GM19455 (cell line): Measurements from ENCODE around the gene FAM20C.

Experiments used
- ATAC-seq: cut with Tn5 transposase; IDR thresholded peaks from one replicate; pipeline ENCODE4 v1.9.1; 2021; ENCODE audit not compliant: unreplicated experiment

Gene FAM20C

DNA sequence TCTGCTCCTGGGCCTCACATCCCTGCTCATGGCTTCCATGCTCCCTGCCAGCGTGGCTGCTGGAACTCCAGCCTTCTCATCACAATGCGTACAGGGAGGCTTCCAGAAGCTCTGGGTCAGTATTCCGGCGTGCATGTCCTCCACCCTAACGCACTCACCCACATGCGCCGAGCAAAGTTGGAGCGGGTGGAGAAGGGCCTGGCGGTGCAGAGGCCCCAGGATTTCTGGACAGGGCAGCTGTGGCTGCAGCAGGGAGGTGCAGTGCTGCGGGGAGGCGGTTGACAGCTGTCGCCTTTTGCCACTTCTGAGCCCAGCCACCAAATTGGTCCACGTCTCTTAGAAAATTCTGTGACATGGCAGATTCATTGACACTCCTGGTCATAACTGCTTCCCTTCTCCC is 33.6 kb upstream of the FAM20C start:
- ATAC-seq: no peak

DNA sequence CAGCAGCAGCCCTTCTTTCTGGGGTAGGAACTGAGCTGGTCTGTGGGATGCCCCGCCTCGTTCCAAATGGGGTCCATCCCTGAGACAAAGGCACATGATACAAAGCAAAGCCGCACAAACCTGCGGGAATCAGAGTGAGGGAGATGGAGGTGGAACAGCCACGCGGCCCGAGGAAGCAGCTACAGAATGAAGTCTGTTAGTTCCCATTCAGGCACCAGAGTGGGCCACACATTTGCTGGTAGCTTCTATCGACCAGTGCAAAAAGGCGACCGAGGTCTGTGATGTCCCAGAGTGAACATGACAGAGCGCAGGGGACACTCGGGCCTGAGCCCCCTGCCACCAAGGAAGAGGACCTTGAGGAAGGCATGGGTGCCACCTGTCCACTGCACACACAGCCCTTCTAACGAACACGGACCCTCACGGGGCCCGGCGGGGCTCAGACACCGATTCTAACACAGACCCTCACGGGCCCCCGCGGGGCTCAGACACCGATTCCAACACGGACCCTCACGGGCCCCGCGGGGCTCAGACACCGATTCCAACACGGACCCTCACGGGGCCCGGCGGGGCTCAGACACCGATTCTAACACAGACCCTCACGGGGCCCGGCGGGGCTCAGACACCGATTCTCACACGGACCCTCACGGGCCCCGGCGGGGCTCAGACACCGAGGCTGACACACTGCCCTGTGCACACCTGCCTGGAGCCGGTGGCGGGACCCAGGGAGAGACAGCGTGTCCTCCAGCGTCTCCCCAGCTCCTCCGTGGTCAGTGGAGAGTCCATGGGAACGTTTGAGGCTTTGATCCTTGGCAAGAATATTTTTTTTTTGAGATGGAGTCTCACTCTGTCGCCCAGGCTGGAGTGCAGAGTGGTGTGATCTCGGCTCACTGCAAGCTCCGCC is 32.8 kb upstream of the FAM20C start:
- ATAC-seq: no peak

DNA sequence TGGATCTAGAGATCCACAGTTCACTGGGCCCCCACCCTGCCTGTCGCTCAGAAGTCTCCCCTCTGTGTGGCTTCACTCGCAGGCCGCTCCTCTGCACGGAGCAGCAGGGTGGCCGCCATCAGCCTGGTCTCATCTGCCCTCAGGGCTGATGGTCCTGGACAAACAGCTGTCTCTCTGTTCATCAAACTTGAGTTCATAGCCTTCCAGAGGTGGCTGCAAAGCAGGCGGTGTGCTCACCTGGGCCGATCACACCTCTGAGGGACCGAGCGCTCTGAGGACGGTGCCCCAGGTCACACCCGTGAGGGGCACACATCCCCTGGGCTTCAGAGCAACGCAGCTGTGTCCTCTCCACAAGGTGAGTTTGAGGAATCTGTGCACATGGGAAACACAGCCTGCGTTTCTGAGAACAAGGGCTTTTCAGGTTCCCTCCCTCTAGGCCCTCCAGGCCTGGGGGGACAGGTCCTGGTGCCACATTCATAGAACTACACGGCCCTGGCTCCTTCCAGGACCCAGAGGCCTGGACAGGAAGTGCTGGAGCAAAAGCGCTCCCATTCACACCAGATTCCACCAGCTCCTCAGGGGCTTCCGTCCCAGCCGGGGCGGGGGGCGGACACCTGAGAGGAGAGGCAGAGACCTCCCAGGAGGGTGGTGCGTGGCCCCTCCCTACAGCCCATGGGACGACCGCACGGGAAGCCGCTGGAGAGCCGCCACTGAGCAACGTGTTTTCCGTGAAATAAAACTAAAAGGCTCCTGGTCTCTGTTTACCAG is 31.2 kb upstream of the FAM20C start:
- no peak for ATAC-seq

DNA sequence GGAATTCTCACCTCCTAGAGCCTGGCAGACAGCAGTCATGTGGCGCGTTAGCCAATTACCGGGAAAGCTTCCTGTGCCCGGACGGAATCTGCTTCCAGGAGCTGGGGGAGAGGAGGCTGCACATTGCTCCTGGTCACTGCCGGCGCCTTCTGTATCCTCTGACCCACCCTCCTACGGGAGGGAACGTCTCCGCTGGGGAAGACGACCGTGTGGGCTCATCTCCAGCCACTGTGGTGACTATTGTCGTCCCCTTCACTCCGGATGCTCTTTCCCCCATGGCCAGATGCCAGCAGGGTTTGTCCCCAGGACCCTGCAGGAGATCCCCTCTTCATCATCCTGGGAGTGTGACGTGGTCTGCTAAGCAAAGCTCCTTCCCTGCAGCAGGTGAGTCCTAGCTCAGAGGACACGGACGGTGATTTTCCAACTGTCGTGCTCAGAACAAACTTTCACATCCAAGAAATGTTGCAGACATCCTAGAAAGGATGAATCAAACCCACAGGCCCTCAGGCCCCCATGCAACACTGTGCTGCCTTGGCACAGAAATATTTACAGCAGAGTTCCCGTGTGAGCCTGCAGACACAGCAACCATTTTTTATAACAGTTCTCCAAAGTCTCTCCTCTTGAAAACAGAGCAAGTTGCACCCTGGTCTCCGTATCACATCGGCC is 29.6 kb upstream of the FAM20C start:
- ATAC-seq: no peak

DNA sequence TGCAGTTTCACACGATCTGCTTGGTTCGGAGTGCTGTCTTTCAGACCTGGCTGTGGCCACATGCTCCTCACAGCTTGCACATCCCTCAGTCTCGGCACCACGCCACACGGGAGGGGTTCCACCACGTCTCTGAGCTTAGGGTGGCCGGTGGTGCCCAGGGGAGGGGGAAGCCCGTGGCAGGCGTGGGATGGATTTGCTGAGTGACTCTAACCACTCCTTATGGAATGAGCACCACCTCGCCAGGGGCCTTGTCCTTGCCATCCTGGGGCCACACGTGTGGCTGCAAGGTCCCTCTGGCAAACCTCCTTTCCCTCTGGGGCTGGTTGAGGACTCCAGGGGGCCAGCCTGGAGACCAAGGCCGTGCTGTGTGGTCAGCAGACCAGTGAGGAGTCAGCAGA is 29.1 kb upstream of the FAM20C start:
- ATAC-seq: no peak

DNA sequence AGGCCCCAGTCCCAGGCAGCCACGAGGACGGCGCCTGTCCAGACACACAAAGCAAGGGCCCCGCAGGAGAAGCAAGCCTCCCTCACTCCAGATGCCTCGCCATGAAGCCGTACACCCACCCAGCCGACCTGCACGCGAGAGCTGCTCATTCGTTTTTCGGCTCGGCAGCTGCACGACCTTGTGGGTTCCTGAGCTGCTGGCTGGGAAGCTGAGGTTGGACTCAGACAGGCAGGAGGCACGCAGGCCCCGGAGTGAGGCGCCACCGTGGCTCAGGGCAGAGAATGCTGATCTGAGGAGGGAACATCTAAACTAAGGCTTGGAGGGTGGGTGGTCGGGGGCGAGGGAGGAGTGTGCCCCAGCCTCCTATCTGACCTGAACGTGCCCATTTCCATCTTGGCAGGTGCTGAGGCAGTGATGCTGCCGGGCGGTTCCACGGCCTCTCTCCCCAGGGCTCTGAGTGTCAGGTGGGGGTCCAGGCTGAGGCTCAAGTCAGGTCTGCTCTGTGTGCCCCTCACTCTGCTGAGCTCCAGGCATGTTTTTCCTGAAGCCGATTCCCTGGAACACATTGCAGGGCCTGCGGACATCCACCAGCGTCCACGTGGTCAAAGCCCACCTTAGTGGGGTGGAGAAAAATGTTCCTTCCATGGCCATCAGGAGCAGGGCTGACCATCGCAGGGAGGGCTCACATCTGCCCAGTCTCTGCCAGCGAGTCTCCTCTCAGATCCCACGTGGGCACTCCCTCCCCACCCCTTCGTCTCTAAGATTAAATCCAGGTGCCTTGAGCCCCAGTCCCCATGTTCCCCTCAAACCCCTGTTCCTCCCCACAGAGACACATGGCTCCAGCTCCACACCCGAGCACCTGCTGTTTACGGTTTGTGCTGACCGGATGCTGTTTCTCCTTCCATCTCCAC is 28.1 kb upstream of the FAM20C start:
- ATAC-seq: no peak

DNA sequence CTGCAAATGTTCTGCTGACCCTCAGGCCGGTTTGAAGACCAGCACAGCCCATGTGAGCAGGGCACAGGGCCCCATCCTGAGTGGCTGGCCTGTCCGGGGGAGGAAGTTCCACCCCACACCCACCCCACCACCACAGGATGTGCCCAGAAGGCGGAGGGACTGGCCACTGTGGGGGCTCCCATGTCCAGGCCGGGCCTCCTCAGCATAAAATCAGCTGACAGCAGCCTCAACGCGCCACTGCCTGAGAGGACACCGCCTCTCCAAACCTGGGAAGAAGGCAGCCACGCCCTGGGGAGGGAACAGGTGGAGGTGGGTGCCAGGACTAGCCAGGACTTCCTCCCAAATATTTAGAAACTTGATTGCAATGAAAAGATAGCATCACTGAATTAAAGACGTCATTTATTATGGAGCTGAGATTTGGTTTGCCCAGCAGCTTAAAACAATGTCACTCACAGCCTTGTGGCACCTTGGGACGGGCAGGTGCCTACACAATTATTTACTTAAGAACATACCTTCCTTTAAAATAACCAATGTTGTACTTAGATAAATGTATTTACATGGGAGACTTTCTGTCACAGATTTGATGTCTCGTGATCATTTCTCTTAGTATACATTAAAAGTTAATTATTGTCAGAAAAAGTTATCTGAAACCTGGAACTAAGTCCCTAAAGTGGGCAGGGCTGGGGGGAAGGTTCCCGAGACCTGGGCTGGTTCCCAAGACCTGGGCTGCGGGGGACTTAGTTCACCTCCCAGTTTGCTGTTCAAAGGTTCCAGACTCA is 27.3 kb upstream of the FAM20C start:
- no peak for ATAC-seq

DNA sequence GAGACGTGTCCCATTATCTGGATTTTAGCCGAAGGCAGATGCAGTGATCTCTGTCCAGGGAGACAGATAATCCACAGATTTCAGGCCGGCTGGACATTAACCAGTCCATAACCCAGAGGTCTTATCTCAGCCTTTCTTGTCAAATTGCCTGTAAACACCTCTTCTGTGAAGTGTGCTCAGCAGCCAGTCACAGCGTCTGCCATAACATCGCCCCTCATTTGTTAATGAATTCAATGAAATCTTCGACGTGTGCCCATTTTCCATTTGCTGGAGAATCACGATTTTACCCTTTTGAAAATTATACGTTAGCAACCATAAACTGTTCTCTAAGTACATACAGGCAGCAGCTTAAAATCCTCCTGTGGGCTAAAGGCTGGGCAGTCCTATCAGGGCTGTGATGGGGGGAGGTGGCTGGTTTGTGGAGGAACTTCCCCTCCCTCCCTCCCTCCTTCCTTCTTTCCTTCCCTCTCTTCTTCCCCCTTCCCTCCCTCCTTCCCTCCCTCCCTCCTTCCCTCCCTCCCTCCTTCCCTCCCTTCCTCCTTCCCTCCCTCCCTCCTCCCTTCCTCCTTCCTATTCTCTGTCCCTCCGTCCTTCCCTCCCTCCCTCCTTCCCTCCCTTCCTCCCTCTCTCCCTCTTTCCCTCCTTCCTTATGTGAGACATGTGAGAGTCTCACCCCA is 26.6 kb upstream of the FAM20C start:
- no peak for ATAC-seq

DNA sequence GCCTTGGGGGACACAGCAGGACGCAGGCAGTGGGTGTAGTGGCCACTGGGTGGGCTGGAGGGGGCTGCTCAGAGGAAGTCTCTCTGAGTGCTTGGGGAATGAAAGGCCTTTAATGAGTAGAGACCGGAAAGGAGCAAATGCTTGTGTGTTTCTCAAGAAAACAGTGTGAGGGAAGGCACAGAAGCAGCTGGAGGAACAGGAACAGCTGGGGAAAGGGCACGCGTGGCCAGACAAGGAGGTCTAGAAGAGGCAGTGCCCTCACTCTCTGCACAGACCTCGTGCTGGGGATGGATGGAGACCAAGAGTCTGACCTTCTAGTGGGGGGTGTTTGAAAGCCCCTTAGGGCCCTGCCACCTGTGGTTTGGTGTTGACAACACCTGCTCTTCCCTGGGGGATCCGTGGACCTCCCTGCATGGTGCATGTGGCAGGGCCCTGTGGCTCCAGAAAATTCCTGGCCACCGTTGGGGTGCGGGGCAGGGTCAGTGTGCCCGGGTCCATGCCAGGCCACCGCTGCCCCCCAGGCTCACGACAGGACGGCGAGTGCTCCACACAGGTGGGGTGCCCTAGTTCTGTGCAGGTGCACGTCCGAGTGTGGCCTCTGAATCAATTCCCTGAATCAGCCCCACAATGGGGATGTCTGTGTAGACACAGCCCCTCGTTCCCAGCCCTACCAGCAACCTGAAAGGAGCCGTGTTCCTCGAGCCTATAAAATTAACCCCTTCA is 25.9 kb upstream of the FAM20C start:
- ATAC-seq: no peak

DNA sequence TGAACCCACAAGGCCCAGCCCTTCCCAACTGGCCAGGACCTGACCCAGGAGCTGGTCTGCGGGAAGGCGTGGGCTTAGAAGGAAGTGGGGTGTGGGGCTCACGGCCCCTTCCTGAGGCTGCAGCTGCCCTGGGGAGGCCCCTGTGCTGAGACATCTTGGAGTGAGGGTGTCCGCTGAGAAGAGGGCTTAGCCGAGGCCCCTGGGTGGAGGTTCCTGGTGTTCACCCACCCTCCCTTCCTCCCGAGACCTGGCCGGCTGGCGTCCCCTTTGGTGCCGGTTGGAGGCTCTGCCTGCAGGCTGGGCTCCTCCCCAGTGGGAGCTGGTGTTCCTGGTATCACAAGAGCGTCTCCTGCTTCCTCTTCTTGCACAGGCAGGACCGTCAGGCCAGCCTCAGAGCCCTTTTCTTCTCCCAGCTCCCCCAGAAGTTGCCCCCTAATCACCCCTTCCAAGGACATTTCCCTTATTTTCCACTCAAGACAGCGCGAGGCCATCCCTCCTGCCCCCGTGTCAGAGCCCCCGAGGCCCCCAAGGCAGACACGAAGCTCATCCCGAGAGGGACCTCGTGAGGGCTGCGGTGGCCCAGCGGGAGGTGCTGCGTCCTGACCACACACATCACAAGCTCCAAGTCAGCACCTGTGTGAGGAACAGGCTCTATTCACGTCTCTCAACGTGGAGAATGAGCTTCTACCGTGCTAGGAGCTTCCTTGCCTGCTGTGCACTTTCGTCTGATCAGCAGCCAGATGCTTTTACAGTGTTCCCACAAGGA is 25.1 kb upstream of the FAM20C start:
- ATAC-seq: no peak

DNA sequence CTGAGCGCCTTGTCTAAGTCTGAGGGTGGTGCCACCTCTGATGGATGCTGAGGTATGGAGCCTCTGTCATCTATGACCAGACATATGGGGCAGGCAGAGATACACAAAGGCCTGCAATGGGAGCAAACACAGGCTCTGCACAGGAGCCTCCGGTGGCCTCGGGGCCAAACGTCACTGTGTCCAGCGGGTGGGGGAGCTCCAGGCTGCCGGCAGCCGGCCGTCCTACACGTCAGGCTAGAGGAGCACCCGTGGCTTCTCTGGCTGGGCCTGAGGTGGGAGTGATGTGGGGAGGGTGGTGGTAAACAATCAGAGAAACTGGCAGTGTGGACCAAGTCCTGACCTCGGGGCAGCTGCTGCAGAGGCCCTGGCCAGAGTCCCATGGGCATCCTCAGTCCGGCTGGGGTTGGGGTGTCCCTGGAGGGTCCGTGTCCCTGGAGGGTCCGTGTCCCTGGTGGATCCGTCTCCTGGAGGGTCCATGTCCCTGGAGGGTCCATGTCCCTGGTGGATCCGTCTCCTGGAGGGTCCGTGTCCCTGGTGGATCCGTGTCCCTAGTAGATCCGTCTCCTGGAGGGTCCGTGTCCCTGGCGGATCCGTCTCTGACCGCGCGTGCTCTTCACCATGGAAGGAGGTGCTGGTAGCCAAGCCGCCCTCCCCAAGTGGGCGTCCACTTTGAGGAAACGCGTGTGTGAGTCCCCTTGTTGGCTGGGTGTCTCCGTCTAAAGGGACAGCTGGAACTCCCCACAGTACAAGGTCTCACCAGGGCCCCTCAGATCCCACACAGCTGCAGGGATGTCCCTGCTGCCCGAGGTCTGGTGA is 24.2 kb upstream of the FAM20C start:
- ATAC-seq: no peak

DNA sequence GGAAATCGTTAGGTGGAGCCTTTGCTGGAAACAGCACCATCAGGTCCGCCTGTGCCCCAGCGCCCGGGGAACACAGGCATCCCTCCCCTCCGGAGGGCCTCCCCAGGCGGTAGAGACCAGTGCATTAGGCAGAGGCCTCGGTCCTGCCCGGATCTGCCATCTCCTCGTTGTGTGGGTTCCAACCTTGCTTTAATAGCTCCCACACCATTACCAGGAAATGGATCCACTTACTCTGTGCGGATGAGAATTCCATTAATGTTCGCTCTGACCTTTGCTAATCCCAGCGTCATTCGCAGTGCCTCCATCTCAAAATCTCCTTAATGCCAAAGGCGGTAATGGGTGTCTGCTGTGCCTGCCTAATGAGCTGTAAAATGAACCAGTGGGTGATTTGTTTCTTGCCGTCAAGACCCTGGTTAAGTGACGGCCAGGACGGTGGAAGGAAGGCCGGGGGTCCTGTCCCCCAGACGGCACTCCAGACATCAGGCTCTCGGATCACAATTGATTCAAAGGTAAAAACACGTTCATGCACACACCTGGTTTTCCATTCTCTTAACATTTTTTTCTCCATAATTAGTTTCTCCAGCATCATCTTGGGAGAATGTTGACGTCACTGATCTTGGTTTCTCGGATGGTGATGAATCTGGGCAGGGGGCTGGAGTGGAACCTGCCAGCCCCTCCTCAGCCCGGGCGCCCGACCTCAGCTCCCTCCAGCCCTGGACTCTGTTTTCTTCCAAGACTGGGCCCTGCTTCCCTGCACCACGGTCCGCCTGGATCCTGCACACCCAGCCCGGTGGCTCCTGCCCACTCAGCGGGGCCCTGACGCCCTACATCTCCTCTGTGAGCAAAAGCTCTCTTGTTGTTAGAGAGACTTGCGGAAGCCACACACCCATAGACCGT is 22.8 kb upstream of the FAM20C start:
- no peak for ATAC-seq

DNA sequence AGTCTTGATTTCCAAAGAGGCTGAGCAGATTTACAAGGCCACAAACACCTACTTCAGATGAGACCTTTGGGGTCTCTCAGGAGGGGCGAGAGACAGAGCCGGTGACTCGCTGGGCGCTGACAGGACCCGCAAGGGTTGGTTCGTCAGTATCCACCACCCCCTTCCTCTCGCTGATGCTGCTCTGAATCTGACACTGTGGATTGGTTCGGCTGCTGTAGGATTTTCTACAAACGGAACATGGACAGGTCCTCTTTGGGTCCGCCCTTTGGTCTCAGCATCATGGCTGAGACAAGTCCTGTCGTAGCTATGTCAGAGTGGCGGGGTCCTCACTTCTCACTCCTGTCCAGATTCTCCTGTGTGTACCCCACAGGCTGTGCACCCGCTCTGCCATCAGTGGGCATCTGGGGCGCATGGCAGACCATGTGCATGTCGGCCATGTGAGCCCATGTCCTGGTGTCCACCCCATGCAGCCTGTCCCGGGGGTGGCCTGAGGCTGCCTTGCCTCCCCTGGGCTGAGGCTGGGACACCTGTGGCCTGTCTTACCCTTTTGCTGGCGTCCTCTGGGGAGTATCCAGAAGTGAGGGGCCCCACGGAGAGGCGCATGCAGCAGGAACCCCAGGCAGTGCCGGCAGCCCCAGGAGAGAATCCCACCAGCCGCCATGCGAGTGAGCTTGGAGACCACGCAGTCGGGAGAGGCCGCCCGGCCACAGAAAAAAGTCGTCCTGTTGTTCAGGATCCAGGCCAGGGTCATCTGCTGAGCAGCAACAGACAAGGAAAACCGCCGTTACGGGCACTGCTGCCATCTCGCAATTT is 21.6 kb upstream of the FAM20C start:
- no peak for ATAC-seq

DNA sequence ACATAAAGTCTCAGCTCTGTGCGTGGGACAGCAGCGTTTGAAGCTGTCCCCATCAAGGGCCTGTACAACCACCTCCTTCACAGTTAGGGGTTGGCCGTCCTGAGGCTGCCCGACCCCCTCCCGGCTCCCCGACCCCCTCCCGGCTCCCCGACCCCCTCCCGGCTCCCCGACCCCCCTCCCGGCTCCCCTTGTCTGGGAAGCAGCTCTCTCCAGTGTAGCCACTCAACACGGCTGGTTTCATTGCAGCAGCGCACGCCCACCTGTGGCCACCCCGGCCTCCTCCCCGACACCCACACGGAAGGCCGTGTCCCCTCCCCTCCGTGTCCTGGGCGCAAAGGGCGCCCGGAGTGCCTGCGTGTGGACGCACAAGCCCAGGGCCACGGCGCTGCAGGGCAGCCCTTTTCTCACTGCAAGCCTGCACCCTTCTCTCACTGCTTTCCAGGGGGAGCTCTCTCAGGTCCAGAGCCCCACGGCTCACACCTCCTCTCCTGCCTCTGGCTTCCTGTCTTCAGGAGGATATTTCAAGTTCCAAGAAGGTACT is 20.9 kb upstream of the FAM20C start:
- no peak for ATAC-seq

DNA sequence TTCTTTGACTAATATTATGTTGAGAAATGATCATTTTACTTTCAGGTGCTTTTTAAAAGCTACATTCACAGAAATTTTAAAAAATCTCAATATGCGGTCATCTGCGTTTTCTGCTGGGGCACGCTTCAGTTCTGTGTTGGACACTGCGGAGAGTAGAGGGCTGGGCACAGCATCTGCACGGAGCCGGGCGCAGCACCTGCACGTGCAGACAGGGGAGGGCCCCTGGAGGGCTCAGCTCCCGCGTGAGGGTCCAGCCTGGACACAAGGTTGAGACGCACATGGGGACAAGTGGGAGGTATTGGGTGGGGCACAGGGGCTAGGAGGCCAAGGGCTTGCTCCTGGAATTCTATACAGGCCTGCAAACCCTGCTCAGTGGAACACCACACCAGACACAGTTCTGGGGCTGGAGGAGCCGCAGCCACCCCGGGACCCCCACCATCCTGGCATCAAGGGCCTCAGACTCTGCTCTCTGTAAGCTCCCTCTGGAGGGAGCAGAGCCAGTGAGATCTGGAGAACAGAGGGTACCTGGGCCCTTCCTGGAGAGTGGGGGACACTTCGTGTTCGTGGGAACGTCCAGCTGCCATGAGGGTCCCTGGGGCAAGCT is 20.4 kb upstream of the FAM20C start:
- no peak for ATAC-seq
